NCI-H1930 (cell line): ENCODE measurements around the gene NFATC1.

Experiments
- DNase-seq, 2 experiments: peaks; one replicate each; lab custom pipeline; 2025; lab: John Stamatoyannopoulos, UW

Gene NFATC1

GRCh38 chr18:79458131-79458838, 62.6 kb downstream of the NFATC1 start:
- no peak for DNase-seq

- DNase-seq = no peak
Measured at GRCh38 chr18:79458917-79459803, 63.4 kb downstream of the NFATC1 start.

GRCh38 chr18:79459946-79460480, 64.3 kb downstream of the NFATC1 start:
- no peak for DNase-seq

- DNase-seq = no peak
Measured at GRCh38 chr18:79460481-79461300, 65.0 kb downstream of the NFATC1 start.

GRCh38 chr18:79461627-79462026, 65.9 kb downstream of the NFATC1 start:
- DNase-seq = no peak

- no peak for DNase-seq
Measured at GRCh38 chr18:79463424-79463960, 67.8 kb downstream of the NFATC1 start.

GRCh38 chr18:79465392-79465991, 69.8 kb downstream of the NFATC1 start:
- no peak for DNase-seq

GRCh38 chr18:79466591-79466990, 70.9 kb downstream of the NFATC1 start:
- DNase-seq = no peak

GRCh38 chr18:79467126-79467525, 71.4 kb downstream of the NFATC1 start:
- no peak for DNase-seq

- DNase-seq = no peak
Measured at GRCh38 chr18:79468119-79468789, 72.5 kb downstream of the NFATC1 start.

GRCh38 chr18:79469309-79469708, 73.6 kb downstream of the NFATC1 start:
- DNase-seq = no peak

- no peak for DNase-seq
Measured at GRCh38 chr18:79469751-79470505, 74.2 kb downstream of the NFATC1 start.

- no peak for DNase-seq
Measured at GRCh38 chr18:79470547-79470946, 74.8 kb downstream of the NFATC1 start.

- no peak for DNase-seq
Measured at GRCh38 chr18:79471046-79471445, 75.3 kb downstream of the NFATC1 start.

- DNase-seq = no peak
Measured at GRCh38 chr18:79471597-79471996, 75.9 kb downstream of the NFATC1 start.

GRCh38 chr18:79472176-79472575, 76.4 kb downstream of the NFATC1 start:
- DNase-seq = no peak

- no peak for DNase-seq
Measured at GRCh38 chr18:79472946-79473345, 77.2 kb downstream of the NFATC1 start.

GRCh38 chr18:79476031-79476917, 80.5 kb downstream of the NFATC1 start:
- DNase-seq = no peak
